ENCODE data around the gene SLC17A9. TPM values are rescaled to one million over a fixed set of nuclear protein-coding genes. Genes with fewer than 3 reads are reported as not detected.
A peak's percentile ranks its signal among the peaks of the same experiment; 100 is the strongest.

Gene SLC17A9
- total RNA-seq, 2 experiments from 2014 or later: 11.6 to 12.6 TPM

GRCh38 chr20:62970307-62971210 lies 18.1 kb downstream of the SLC17A9 start:
- Mint-ChIP-seq H3K4me1 (peaks cover 13% of the 10 kb centered on the region), H3K4me3 (no peak overlapping the region), H3K9me3 (no peaks in the 10 kb centered on the region), H3K27me3 (peaks cover 35% of the 10 kb centered on the region), H3K27ac (no peak overlapping the region), H3K36me3 (ENCODE audit: low read depth) (no peaks in the 10 kb centered on the region)
- DNase-seq: no peak
- CTCF ChIA-PET: interaction anchor here (1.2 to 1.6 kb wide), 2 partner anchors 14 to 39 kb away, joined by 6 read pairs; no protein-coding TSS in a partner anchor
- POLR2A ChIA-PET: no interaction called here

- Mint-ChIP-seq H3K36me3 (ENCODE audit: low read depth) (no peaks in the 10 kb centered on the region), H3K27me3 (peaks cover 41% of the 10 kb centered on the region), H3K4me3 (no peak overlapping the region)
Observed at GRCh38 chr20:62971211-62971949, 18.9 kb downstream of the SLC17A9 start.

GRCh38 chr20:62971950-62972844 lies 19.7 kb downstream of the SLC17A9 start:
- ChIA-PET CTCF (interaction anchor here (0.6 to 1.9 kb wide), 21 partner anchors 8 to 288 kb away, joined by 3 to 11 read pairs (median 4); partner anchors contain the start of genes BHLHE23 and TCFL5), POLR2A (no interaction called here)
- H3K27ac Mint-ChIP-seq: peak overlapping the region; percentile 5
- DNase-seq: peak; percentile 86
- H3K4me1 Mint-ChIP-seq: peaks cover 17% of the 10 kb centered on the region
- no peak overlapping the region for H3K4me3 Mint-ChIP-seq
- H3K9me3 Mint-ChIP-seq: no peaks in the 10 kb centered on the region
- H3K36me3 Mint-ChIP-seq (ENCODE audit: low read depth): no peaks in the 10 kb centered on the region
- H3K27me3 Mint-ChIP-seq: peaks cover 45% of the 10 kb centered on the region

More at GRCh38 chr20:62971211-62971949, 18.9 kb downstream of the SLC17A9 start:
- H3K27ac Mint-ChIP-seq: peak overlapping the region; percentile 5
- no peaks in the 10 kb centered on the region for H3K9me3 Mint-ChIP-seq
- peaks cover 15% of the 10 kb centered on the region for H3K4me1 Mint-ChIP-seq
- DNase-seq: no peak
- POLR2A ChIA-PET: no interaction called here
- CTCF ChIA-PET: interaction anchor here (1.2 to 1.9 kb wide), 5 partner anchors 14 to 84 kb away, joined by 3 to 6 read pairs (median 6); no protein-coding TSS in a partner anchor

- Mint-ChIP-seq H3K4me3 (no peak overlapping the region), H3K4me1 (peaks cover 26% of the 10 kb centered on the region), H3K9me3 (no peaks in the 10 kb centered on the region), H3K27me3 (peaks cover 45% of the 10 kb centered on the region), H3K36me3 (ENCODE audit: low read depth) (no peaks in the 10 kb centered on the region), H3K27ac (no peak overlapping the region)
- ChIA-PET POLR2A (no interaction called here), CTCF (interaction anchor here (0.6 to 1.9 kb wide), 21 partner anchors 8 to 289 kb away, joined by 3 to 11 read pairs (median 4); partner anchors contain the start of genes BHLHE23 and TCFL5)
- DNase-seq: no peak
Observed at GRCh38 chr20:62972845-62973745, 20.6 kb downstream of the SLC17A9 start.

- DNase-seq: no peak
- no peaks in the 10 kb centered on the region for H3K9me3 Mint-ChIP-seq
- H3K36me3 Mint-ChIP-seq (ENCODE audit: low read depth): no peaks in the 10 kb centered on the region
- CTCF ChIA-PET: interaction anchor here (0.6 to 1.3 kb wide), 2 partner anchors 74 to 857 kb away, joined by 3 to 4 read pairs; no protein-coding TSS in a partner anchor
- H3K4me3 Mint-ChIP-seq: no peak overlapping the region
- no peak overlapping the region for H3K27ac Mint-ChIP-seq
- peaks cover 39% of the 10 kb centered on the region for H3K4me1 Mint-ChIP-seq
- POLR2A ChIA-PET: no interaction called here
- peaks cover 62% of the 10 kb centered on the region for H3K27me3 Mint-ChIP-seq
Observed at GRCh38 chr20:62975251-62975760, 22.8 kb downstream of the SLC17A9 start.

GRCh38 chr20:62975812-62976508 lies 23.5 kb downstream of the SLC17A9 start:
- Mint-ChIP-seq H3K4me1 (peaks cover 42% of the 10 kb centered on the region), H3K27ac (peak overlapping the region; percentile 7), H3K36me3 (ENCODE audit: low read depth) (no peaks in the 10 kb centered on the region), H3K27me3 (peaks cover 66% of the 10 kb centered on the region), H3K4me3 (no peak overlapping the region), H3K9me3 (no peaks in the 10 kb centered on the region)
- ChIA-PET POLR2A (no interaction called here), CTCF (interaction anchor here (0.6 kb wide), 1 partner anchor 858 kb away, joined by 3 read pairs; no protein-coding TSS in a partner anchor)
- no peak for DNase-seq

- POLR2A ChIA-PET: no interaction called here
- Mint-ChIP-seq H3K27ac (no peak overlapping the region), H3K9me3 (no peaks in the 10 kb centered on the region), H3K4me1 (peaks cover 44% of the 10 kb centered on the region), H3K27me3 (peaks cover 64% of the 10 kb centered on the region), H3K4me3 (no peak overlapping the region), H3K36me3 (ENCODE audit: low read depth) (no peaks in the 10 kb centered on the region)
- DNase-seq: no peak
- CTCF ChIA-PET: interaction anchor here (0.9 kb wide), 1 partner anchor 9 kb away, joined by 3 read pairs; no protein-coding TSS in a partner anchor
Observed at GRCh38 chr20:62976886-62977285, 24.4 kb downstream of the SLC17A9 start.

DNA sequence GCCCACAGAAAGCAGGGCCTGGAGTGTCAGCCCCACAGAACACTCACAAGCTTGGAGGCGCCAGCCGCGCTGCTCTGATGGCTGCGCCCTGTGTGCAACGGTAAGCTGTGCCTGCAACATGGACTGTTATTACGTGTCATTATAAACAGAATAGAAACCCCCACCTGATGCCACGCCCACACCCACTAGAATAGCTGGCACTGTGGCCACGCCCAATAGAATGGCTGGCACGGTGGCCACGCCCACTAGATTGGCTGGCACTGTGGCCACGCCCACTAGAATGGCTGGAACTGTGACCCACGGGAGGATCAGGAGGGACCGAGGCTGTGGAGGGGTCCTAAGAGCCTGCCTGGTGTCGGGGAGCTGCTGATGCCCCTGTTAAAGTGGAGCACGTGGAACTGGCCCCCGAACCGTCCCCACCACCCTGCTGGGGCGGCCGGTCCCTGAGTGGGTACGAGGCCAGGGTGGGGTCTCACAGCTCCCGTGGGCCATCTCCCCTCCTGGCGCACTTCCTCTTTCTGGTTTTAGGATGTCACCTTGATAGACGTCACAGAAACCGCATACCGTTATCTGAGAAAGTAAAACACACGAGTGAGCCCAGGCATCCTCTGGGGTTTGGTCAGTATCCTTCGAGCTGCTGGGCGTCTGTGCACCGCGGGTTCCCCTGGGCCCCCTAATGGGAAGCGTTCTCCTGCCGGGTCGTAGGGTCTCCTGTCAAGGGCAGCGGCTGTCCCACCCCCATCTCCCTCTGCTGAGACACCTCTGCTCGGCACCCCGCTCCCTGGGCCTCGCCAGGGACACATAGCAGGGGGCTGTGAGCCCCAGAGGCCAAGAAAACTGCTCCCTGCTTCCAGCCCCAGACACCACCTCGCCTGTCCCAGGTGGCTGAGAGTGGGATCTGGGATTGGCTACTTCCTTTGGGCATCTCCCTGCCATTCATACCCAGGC lies 25.4 kb downstream of the SLC17A9 start:
- Mint-ChIP-seq H3K9me3 (no peaks in the 10 kb centered on the region), H3K36me3 (ENCODE audit: low read depth) (no peaks in the 10 kb centered on the region), H3K4me1 (peaks cover 45% of the 10 kb centered on the region), H3K27ac (peak overlapping the region; percentile 64), H3K4me3 (no peak overlapping the region), H3K27me3 (peaks cover 58% of the 10 kb centered on the region)
- POLR2A ChIA-PET: no interaction called here
- peak; percentile 70 for DNase-seq
- CTCF ChIA-PET: interaction anchor here (0.5 to 1.3 kb wide), 5 partner anchors 10 to 169 kb away, joined by 3 to 4 read pairs (median 3); no protein-coding TSS in a partner anchor

DNA sequence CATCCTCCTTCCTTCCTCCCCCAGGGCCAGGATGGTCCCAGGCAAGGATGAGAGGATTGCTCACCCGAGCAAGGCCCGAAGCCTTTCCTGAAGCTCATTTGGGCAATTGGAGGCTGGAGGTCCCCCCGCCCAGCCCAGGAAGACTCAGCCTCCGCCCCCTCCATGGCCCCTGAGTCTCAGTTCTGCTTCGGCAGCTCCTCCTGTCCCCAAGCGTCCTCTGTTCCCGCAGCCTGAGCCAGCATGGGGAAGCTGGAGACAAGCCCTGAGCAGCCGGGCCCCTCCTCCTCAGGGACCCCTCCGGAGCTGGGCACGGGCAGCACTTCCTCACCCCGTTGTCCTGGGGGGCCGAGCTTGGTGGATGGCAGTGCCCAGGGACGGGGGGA lies 26.0 kb downstream of the SLC17A9 start:
- ChIA-PET POLR2A (no interaction called here), CTCF (interaction anchor here (1.0 to 1.3 kb wide), 2 partner anchors 15 to 79 kb away, joined by 3 to 4 read pairs; no protein-coding TSS in a partner anchor)
- Mint-ChIP-seq H3K27me3 (peaks cover 53% of the 10 kb centered on the region), H3K27ac (peak overlapping the region; percentile 31), H3K4me3 (no peak overlapping the region), H3K4me1 (peaks cover 47% of the 10 kb centered on the region), H3K9me3 (no peaks in the 10 kb centered on the region), H3K36me3 (ENCODE audit: low read depth) (no peaks in the 10 kb centered on the region)
- DNase-seq: no peak

DNA sequence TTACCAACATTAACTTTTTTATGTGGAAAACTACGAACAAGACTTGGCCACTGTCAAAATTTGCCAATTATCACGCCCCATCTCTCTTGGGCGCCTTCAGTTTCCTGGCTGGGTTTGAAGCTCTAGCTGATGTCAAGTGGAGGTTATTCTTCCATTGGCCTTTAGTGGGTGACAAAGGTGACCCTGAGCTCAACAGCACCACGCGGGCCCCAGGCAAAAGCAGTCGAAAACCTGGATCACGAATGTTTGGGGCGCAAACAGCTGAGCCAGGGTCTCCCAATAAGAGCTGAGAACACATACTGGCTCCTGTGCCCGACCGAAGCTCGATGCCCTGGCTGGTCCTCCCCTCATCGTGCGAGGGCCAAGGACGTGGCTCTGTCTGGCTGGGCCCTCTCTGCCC lies 26.8 kb downstream of the SLC17A9 start:
- no peak overlapping the region for H3K27ac Mint-ChIP-seq
- H3K27me3 Mint-ChIP-seq: peaks cover 51% of the 10 kb centered on the region
- ChIA-PET POLR2A (no interaction called here), CTCF (interaction anchor here (1.2 to 2.1 kb wide), 3 partner anchors 12 to 235 kb away, joined by 3 to 7 read pairs (median 5); no protein-coding TSS in a partner anchor)
- no peak overlapping the region for H3K4me3 Mint-ChIP-seq
- H3K36me3 Mint-ChIP-seq (ENCODE audit: low read depth): no peaks in the 10 kb centered on the region
- H3K9me3 Mint-ChIP-seq: no peaks in the 10 kb centered on the region
- no peak for DNase-seq
- peaks cover 50% of the 10 kb centered on the region for H3K4me1 Mint-ChIP-seq

All from activated CD4-positive, alpha-beta T cell treated with anti-CD3 and anti-CD28 coated beads, Interleukin-2, amount 10 ng/mL, durations not matched to agents 7 days and 5 days (primary cell).